NB4 (cell line): ENCODE data around the gene TIMP4.

Experiments
- MAX ChIP-seq: IDR thresholded peaks from 2 replicates; pipeline ENCODE4 v1.6.1; 2011; ENCODE audit warnings: low read depth, low read length
- POLR2A ChIP-seq: IDR thresholded peaks from 2 replicates; pipeline ENCODE4 v1.6.1; 2011; ENCODE audit warnings: mild to moderate bottlenecking; ENCODE audit not compliant: insufficient read length; ENCODE audit errors: extremely low read depth
- TF ChIP-seq, protein P1 (sequence below): IDR thresholded peaks from one replicate; pipeline ENCODE4 v1.5.1; 2012; ENCODE audit warnings: low read depth, low read length

DNA sequence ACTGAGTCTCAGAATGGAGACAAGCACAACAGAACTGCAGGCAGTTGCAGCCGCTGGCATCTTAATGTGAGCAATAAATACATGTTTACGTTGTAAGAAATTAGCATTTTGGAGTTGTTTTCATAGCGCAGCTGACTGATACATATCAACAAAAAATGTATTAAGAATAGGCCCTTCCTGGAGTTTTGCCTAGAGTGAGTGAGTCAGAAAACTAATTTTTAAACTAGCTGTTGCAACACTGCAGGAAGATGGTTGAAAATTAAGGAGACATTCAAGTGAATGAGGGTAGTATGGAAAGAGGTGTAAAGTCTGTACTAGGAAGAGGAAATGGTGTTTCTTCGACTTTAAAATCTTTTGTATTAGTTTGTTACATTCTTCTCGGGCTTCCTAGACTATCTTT lies 39.6 kb upstream of the TIMP4 start:
- no peak for TF ChIP-seq POLR2A
- TF ChIP-seq, protein P1, sequence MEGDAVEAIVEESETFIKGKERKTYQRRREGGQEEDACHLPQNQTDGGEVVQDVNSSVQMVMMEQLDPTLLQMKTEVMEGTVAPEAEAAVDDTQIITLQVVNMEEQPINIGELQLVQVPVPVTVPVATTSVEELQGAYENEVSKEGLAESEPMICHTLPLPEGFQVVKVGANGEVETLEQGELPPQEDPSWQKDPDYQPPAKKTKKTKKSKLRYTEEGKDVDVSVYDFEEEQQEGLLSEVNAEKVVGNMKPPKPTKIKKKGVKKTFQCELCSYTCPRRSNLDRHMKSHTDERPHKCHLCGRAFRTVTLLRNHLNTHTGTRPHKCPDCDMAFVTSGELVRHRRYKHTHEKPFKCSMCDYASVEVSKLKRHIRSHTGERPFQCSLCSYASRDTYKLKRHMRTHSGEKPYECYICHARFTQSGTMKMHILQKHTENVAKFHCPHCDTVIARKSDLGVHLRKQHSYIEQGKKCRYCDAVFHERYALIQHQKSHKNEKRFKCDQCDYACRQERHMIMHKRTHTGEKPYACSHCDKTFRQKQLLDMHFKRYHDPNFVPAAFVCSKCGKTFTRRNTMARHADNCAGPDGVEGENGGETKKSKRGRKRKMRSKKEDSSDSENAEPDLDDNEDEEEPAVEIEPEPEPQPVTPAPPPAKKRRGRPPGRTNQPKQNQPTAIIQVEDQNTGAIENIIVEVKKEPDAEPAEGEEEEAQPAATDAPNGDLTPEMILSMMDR, result no peak
- no peak for TF ChIP-seq MAX
